ENCODE measurements around the gene PLCL1.

PLCL1 gene

DNA sequence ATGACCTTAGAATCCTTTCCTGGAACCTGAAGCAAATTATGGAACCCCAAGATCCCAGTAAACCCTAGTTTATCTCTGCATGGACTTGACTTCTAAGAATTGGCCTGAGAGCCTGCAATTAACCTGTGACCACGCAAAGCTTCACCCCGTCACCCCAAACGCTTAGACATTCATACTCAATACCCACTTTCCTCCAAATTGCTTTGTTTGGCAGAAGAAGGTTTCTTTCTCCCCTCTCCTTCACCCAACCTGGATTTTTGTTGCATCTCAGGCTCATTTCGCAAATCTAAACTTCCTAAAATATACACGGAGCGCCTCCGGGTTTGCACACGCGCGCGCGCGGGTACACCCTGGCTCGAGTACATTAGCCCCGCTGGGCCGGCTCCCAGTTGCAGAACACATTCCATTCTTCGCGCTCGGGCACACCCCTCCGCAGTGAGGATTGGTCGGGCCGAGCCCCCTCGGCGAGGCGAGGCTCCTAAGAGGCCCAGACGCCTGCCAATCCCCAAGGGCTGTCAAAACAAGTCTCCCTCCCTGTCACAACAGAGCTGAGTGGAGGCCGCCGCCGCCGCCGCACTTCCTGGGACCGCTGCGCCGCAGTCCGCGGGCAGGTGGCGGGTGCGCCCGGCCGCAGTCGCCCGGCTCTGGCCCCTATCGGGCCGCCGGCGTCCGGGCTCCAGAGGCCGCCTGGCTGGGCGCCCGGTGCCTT lies at the start of gene PLCL1:
Gene PLCL1, plus strand, starts transcription at position 545 of the 709 bp plus-strand sequence.
- DNase-seq (ENCODE audit: low spot score), result peak; percentile 93
- TF ChIP-seq, protein P1, sequence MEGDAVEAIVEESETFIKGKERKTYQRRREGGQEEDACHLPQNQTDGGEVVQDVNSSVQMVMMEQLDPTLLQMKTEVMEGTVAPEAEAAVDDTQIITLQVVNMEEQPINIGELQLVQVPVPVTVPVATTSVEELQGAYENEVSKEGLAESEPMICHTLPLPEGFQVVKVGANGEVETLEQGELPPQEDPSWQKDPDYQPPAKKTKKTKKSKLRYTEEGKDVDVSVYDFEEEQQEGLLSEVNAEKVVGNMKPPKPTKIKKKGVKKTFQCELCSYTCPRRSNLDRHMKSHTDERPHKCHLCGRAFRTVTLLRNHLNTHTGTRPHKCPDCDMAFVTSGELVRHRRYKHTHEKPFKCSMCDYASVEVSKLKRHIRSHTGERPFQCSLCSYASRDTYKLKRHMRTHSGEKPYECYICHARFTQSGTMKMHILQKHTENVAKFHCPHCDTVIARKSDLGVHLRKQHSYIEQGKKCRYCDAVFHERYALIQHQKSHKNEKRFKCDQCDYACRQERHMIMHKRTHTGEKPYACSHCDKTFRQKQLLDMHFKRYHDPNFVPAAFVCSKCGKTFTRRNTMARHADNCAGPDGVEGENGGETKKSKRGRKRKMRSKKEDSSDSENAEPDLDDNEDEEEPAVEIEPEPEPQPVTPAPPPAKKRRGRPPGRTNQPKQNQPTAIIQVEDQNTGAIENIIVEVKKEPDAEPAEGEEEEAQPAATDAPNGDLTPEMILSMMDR (IDR thresholded peaks at IDR 0.05; ENCODE audit: borderline replicate concordance, control extremely low read depth, extremely low read depth, insufficient read depth, missing control alignments), result no peak
- in situ Hi-C loops (cut with MboI; ENCODE audit: low sequenced_read_pairs, unreplicated experiment), result loop anchor here (10.0 kb wide), 1 partner anchor 321 kb away; no protein-coding TSS in a partner anchor

DNA sequence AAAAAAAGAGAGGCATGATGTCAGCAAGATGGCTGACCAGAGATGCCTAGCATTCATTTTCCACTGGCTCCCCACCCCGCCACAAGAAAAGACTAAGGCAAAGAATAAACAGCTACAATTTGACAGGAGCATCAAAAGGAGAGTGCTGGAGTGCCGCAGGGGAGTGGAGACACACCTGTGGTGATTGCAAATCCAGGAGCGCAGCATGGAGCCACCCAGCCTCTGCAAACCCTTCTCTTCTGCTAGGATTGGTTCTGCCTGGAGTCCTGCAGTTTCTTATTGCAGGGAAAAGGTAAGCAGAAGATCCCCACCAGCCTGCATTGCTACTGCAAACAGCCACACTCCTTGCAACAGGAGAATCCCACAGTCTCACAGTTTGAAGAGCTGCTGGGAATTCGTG lies 45.4 kb upstream of the PLCL1 start:
- TF ChIP-seq, protein P1 (IDR thresholded peaks at IDR 0.05; ENCODE audit: borderline replicate concordance, control extremely low read depth, extremely low read depth, insufficient read depth, missing control alignments), result no peak
- in situ Hi-C loops (cut with MboI; ENCODE audit: low sequenced_read_pairs, unreplicated experiment), result no loop called here

DNA sequence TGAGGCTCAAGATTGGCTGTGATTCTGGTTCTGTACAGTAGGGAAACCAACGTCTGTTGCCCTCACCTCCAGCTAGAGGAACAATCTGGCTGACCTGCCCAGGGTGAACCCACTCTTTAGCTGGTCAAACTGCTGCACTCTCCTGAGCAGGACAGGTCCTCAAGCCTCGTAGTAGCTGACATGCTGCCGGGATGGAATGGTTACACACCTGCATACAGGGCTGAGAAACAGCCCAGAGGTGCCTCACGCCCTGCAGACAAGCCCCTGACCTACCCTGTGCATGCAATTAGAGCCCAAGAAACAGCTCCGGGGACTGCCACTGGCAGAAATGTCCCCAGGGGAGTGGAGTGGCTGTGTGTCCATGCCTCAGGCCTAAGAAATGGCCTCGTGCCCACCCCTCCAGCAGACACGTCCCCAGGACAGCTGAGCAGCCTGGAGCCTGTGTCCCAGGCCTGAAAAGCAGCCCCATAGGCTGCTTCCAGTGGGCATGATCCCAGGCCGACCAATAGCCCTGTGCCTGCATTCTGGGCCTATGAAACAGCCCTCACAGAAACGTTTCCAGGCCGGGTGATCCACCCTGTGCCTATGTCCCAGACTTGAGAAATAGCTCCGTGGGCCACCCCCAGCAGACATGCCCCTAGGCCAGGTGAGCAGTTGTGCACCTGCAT lies 44.6 kb upstream of the PLCL1 start:
- no peak for DNase-seq (ENCODE audit: low spot score)
- in situ Hi-C loops (cut with MboI; ENCODE audit: low sequenced_read_pairs, unreplicated experiment), result no loop called here
- TF ChIP-seq, protein P1 (IDR thresholded peaks at IDR 0.05; ENCODE audit: borderline replicate concordance, control extremely low read depth, extremely low read depth, insufficient read depth, missing control alignments), result no peak

More for the DNA sequence above, 45.4 kb upstream of the PLCL1 start:
- no peak for DNase-seq (ENCODE audit: low spot score)

DNA sequence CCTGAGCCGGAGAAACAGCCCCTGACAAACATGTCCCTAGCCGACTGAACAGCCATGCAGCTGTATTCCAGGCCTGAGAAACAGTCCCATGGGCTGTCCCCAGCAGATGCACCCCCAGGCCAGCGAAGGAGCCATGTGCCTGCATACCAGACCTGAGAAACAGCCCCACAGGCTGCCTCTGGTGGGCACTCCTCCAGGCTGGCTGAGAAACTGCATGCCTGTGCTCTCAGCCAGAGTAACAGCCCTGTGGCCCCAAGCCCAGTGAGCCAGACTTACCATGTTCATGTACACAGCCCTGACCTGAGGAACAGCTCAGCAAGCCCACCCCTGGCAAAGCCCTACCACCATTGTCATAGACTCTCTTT lies 44.1 kb upstream of the PLCL1 start:
- TF ChIP-seq, protein P1 (IDR thresholded peaks at IDR 0.05; ENCODE audit: borderline replicate concordance, control extremely low read depth, extremely low read depth, insufficient read depth, missing control alignments), result no peak
- in situ Hi-C loops (cut with MboI; ENCODE audit: low sequenced_read_pairs, unreplicated experiment), result no loop called here
- DNase-seq (ENCODE audit: low spot score), result no peak

DNA sequence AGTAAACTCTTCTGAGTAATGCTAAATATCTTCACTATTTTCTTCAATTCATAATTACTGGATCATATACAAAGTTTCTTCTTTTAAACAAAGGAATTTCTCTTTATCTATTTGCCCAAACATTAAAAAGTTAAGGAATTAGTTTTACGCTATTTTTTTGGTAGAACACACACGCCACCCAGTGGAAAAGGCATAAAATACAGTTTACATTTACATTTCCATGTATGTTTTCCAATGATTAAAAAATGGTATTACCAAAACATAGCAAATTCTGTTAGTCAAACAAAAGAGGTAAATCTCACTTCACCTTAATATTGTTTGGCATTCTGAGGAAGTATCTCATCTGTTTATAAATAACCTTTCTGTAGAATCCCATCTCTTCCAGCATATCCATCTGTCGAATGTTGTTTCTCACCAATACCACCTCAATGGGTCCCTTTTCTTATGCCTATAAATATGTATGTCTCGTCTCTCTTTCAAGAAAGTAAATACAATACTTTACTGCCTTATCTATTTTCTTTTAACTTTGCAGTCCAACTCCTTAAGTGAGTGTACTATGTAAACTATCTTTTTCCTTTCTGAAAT lies 26.5 kb upstream of the PLCL1 start:
- in situ Hi-C loops (cut with MboI; ENCODE audit: low sequenced_read_pairs, unreplicated experiment), result loop anchor here (5.0 kb wide), 1 partner anchor 71 kb away; the partner anchor contains the start of gene MARS2
- DNase-seq (ENCODE audit: low spot score), result no peak
- TF ChIP-seq, protein P1 (IDR thresholded peaks at IDR 0.05; ENCODE audit: borderline replicate concordance, control extremely low read depth, extremely low read depth, insufficient read depth, missing control alignments), result peak; percentile 40

GRCh38 chr2:197779261-197779660 lies 25.1 kb upstream of the PLCL1 start:
- TF ChIP-seq, protein P1 (IDR thresholded peaks at IDR 0.05; ENCODE audit: borderline replicate concordance, control extremely low read depth, extremely low read depth, insufficient read depth, missing control alignments), result no peak
- in situ Hi-C loops (cut with MboI; ENCODE audit: low sequenced_read_pairs, unreplicated experiment), result loop anchor here (5.0 kb wide), 1 partner anchor 72 kb away; the partner anchor contains the start of gene MARS2
- no peak for DNase-seq (ENCODE audit: low spot score)

Data from GM13976 (cell line).